ENCODE measurements around the gene FAM83G. TPM values are rescaled to one million over a fixed set of nuclear protein-coding genes. Genes with fewer than 3 reads are reported as not detected.

Gene FAM83G
- total RNA-seq, 1 experiment from 2014 or later: 21.0 TPM

DNA sequence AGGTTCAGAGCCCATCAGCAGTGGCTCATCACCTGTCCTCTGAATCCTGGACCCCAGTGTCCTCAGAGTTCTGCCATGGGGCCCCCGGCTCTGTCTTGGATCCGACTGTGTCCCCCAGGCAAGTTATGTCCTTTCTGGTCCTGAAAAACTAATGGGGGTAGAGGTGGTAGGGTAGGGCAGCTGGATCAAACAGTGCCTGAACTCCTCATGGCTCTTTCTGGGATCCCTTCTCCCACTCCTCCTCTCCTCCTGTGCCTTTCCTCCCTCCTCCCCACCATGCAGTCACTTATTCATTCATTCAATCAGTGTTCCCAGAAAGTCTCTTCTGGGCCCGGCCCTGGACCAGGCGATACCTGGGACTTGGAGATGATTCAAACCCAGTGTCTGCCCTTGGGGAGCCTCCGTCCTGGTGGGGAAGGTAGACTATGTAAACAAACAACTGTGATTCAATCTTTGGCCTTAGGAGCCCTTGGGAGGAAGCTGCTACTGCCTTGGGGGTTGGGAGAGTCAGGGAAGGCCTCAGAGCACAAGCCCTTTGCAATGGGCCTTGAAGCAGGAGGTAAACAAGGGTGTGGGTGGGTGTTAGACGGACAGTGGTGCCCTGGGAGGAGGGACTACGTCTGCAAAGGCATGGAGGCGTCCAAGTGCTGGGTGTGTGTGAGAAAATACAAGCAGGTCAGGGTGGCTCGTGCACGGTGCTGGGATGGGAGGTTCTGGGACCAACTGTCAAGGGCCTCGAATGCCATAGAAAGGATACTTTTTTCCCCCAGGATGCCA lies 6.4 kb upstream of the FAM83G start:
- DNase-seq (ENCODE audit: low read depth): no peak

DNA sequence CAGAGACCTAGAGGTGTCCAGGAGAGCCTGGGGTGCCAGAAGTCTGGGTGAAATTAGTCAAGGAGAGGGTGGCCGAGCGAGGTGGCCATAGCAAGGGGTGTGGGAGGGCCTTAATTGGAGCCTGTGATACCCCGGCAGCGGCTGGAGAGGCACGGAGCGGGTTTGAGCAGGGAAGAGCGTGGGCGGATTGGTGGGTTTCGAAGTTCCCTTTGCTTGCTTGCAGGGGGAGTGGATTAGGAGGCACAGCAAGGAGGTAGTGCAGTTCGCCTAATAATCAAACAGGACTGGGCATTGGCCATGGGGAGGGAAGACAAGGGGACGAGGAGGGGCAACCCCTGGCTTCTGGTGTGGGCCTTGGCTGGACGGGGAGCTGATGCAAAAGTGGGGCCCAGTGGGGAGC lies 5.4 kb upstream of the FAM83G start:
- no peak for DNase-seq (ENCODE audit: low read depth)

DNA sequence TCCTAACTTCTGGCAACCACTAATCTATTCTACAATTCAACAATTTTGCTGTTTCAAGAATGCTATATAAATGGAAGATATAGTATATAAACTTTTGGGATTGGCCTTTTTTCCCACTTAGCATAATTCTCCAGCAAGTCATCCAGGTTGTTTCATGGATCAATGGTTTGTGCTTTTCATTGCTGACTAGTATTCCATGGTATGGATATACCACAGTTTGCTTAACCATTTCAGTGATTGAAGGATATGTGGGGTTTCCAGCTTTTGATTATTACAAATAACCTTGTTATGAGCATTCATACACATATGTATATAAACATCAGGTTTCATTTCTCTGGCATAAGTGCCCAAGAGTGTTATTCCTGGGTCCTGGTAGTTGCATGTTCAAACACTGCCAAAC lies 2.1 kb upstream of the FAM83G start:
- DNase-seq (ENCODE audit: low read depth): no peak

DNA sequence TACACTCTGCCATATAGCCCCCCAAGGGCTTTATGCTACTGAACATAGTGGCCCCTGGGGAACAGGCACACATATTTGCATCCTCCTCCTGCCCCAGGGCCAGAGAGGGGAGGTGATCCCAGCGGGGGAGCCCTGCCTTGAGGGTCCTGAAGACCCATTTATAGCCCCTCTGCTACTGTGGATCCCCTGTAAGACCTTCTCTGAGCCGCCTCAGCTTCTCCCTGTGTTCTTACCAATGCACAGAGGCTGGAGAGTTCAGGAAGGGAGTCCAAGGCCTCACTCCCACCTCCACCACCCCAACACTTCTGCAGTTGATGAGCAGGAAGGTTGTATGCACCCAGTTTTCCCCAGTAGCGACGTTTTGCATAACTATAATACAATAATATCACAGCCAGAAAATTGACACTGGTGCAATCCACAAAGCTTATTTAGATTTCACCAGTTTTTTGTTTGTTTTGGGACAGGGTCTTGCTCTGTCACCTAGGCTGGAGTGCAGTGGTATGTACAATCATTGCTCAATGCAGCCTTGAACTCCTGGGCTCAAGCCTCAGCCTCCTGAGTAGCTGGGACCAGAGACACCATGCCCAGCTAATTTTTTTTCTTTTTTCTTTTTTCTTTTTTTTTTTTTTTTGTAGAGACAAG lies 1.3 kb upstream of the FAM83G start:
- no peak for DNase-seq (ENCODE audit: low read depth)

DNA sequence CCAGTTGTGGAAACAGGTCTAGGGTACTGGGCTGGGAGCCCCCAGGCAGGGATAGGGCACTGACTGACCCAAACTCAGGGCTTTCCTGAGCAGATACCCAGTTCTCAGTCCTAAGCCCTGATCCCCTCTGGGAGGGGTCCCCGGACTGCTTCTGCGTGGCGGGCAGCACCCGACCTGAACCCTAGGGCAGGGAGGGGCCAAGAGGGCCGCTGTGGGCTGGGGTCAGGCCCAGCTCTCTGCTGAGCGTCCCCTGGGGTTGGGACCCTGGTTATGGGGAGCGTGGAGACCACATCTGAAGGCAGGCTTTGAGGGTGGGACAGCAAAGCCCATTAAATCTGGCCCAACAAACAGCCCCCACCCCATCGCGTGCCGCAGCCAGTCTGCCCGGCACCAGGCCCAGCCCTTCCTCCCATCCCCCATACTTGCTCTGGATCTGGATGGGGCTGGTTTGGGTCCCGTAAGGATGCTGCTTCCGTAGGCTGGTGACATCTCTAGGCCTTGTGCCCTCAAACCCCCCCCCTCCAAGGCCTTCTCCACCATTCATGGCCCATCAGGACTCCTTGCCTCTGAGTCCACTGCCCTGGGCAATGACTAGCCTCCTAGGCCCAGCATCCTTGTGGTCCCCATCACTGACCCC lies 691 bp upstream of the FAM83G start:
- no peak for DNase-seq (ENCODE audit: low read depth)

DNA sequence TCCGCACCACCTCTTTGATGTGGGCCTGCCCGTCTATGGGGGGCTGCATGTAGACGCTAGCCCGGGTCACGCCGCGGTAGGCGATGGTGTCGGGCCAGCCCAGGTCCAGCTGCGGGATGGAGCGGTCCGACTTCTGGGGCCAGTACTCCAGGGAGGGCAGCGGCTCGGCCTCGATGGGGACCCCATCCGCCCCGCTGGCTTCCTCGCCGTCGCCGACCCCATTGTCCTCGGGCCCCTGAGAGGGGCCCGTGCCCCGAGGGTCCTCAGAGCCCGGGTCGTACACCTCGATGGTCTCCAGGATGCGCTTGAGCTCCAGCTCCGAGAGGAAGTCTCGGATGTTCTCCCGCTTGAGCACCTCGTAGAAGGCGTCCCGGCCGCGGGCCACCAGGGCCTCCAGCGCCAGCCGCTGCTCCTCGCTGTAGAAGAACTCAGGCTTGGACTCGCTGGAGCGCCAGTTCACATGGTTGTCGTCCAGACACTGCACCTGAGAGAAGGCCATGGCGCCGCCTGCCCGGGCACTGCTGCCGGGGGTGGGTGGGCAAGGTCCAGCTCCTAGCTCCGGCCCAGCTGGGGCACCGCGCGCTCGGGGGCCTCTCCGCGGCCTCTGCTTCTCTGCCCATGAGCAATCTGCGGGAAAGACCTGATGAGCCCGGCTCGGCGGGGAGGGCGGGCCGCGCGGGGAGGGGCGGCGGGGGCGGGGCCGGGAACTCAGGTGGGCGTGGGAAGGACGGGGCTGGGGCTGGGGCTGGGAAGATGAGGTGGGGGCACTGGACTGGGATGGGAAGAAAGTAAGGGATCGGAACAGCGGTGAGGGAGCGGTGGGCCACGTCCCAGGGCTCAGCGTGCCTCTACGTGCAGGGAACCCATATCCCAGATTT lies 782 bp downstream of the FAM83G start:
- no peak for DNase-seq (ENCODE audit: low read depth)

DNA sequence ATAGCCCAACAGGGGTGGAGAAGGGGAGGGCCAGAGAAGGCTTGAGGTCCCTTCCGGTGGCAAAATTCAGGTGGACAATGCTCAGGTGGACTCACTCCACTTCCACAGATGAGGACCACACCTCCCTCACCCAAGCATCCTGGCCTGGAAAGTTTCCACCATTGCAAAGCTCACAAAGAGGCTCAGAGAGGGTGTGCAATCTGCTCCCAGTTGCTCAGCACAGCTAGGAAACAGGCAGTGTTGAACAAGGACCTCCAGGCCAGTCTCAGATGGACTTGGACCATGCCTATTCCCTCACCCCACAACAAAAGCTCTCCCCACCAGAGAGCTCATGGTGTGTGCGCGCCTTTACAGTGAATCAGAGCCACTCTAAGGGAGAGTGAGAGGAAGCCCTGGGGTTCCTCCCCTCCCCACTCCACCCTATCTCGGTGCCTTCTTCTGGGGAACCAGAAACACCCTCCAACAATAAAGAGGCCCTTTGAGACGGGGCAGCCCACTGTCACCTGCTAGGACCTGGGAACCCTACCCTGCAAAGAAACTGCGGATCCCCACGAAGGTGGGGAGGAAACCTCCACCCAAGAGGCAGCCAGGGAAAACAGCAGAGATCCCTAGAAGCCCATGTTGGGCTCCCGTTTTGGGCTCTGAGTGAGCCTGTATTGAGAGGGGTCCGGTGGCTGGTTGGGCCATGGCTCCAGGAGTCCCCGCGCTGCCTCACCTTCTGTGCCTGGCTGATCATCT lies 1.6 kb downstream of the FAM83G start:
- DNase-seq (ENCODE audit: low read depth): no peak

DNA sequence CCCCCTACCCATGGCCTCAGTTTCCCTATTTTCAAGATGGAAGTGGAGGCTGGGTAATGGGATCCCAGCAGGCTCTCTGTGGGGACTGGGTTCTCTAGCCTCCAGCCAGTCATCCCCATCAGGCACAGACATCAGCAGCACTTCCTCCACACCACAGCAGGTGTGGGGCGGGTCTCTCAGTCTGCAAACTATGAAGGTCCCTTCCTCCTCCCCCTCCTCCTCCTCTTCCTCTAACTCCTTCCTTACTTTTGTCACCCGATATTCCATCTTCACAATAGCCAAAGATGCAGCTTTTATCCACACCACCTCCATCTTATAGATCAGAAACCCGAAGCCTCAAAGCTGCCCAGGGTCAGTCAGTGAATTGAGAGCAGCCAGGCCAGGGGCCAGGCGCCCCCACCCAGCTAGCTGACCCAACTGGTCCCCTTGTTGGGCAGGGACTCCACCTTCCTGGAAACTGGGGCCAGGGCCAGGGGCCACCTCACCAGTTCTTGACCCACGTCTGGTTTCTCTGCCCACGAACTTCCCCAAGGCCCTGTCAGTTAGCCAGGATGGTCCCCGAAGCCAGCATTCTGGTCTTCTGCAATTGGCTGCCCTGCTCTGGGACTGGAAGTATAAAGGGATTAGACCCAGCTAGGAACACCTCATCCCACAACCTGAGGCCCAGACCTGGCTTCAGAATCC lies 2.5 kb downstream of the FAM83G start:
- DNase-seq (ENCODE audit: low read depth): no peak

DNA sequence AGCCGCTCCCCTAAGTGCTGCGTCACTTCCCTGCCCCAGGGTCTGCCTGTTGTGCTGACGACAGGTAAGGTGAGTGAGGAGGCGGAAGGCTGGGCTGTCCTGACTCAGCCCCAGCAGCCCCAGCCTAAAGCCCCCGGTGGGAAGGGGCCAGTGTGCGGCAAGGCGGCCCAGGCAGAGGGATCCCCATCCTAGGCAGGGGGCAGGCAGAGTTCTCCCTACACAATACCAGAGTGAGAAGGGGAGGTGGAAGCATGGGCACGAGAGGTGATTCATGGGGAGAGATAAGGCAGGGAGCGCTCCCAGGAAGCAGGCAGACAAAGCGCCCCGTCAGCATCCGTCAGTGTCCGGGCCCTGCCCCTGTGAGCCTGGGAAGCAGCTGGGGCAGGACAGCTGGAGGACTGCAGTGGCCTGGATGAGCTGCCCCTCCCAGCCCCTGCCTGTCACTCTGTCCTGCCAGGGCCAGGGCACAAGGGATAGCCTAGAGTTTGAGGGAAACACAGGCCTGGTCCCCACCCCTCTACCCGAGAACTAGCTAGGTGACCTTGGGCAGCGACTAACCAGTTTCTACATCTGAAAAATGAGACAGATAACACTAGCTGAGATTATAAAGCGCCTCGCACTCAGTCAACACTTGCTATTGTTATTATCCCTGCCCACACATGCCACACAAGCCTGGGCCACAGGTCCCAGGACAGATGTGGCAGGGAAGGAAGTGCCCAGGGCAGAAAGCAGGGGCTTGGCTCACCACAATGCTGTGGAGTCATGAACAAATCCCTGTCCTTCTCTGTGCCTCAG lies 3.8 kb downstream of the FAM83G start:
- DNase-seq (ENCODE audit: low read depth): peak; percentile 24

DNA sequence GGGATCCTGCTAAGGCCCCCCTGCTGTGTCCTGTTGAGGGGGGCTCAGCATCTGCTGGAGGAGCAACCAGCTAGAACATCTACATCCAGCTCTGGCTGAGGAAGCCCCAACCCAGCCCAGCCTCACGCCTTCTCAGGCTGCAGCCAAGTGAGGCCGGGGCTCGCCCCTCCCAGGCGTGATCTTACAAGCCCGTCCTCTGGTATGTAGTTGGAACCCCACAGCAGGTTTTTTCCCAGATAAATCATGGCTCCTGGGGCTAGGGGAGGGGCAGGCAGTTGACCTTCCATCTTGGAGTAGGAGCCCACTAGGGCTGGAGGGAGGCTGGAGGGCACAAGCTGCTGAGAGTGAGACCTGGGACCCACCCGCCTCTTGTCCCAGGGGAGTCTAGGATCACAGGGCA lies 4.7 kb downstream of the FAM83G start:
- DNase-seq (ENCODE audit: low read depth): no peak

DNA sequence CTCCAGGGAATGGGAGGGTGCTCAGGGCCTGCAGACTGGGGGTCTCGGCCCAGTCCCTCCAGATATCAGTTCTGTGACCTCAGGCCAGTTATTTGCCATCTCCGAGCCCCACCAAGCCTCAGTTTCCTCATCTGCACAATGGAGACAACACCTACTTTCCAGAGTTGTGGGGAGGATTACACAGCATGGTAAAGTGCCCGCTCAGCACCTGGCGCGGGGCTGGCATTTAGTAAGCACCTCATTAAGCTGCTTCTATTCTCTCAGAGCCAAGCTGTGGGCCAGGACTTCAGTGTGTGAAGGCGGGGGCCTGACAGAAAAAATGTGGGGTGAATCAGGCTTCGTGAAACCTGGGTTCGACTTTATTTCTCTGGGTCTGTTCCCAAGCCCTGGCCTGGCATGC lies 5.2 kb downstream of the FAM83G start:
- no peak for DNase-seq (ENCODE audit: low read depth)

DNA sequence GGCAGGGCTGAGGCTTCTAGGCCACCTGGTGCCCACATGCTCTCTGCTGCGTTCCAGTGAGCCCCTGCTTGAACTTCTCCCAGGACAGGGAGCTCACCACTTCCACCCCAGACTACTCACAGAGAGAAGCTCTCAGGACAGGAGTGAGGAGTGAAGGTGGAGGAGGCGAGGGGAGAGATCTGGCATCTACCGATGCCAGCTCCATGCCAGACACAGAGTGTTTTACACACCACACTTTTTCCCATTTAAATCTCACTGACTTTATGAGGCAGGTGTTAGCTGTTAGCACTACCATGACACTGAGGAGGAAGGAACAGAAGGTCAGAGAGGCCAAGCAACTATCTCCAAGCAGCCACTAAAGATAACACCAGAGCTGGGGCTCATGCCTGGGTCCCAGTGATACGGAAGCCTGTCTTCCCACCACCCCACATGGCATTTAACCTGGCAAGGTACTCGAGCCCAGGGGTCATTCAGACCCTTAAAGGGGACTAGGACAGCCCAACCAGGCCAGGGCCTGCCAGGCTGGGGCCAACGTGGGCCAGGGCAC lies 6.8 kb downstream of the FAM83G start:
- DNase-seq (ENCODE audit: low read depth): no peak

DNA sequence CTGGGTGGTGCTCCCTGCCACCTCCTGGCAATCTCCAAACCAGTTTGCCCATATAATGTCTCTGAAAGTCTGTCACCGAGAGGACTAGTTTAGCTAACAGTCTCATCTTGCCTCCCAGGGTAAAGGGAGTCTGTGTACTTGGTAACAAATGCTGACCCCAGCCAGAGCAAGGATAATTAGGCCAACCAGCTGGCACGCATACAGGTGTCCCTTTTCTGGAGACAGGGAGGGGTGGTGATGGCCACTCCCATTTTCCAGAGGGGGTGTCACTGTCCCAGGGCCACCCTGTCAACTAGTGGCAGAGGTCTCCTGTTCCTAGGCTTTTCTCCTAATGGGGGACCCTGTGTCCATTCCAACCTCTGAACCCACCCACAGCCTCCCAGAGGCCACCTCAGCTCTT lies 8.1 kb downstream of the FAM83G start:
- DNase-seq (ENCODE audit: low read depth): no peak

DNA sequence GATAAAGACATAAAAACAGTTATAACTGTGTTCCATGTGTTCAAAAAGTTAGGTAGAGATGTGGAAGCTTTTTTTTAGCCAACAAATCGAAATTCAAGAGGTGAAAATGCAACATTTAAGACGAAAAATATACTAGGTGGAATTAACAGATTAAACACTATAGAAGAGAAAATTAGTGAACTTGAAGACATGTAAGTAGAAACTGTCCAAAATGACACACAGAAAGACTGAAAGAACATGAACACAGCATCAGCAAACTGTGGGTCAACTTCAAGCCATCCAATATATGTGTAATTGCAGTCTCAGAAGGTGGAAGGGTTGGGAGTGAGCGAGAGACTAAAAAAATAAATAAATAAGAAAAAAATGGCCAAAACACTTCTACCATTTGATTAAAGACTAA lies 9.3 kb downstream of the FAM83G start:
- DNase-seq (ENCODE audit: low read depth): no peak

DNA sequence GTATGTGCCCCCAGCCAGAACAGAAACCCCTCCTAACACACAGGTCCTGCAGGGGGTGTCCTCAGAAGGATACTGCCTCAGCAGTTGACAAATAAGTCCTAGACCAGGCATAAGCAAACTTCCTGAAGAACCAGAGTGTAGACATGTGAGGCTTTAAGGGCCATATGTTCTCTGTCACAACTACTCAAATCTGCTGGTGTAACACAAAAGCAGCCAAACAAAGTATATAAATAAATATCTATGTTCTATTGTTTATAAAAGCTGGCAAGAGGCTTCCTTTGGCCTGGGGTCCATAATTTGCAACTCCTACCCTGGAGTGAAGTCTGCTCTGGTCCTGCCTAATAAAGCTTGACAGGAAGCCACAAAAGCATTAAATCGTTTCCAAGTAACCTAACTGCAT lies 9.9 kb downstream of the FAM83G start:
- DNase-seq (ENCODE audit: low read depth): no peak

DNA sequence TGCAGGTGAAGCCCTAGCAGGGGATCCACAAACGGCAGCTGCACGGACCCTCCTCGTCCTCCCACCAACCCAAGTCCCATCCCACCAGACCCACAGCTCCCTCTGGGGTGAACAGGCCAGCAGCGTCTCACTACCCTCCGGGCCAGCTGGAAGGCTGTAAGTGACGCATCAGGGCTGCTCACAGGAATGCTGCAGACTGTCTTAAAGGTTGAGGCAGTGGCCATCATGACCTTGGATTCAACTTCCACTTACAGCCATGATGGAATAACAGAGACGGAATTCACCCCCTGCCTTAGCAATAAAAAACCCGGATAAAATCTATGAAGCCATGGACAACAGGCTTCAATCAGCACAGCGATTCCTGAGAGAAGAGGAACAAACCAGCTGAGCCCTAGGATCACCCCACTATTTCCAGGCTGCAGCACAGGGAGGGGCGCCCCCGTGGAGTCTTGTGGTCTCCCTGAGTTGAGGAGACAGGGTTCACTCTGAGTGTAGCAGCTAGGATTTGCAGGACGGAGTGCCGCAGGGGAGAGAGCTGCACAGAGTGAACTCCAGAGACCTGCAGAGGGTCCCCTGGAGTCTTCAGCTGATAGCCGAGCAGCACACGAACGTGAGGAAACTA lies 10.5 kb downstream of the FAM83G start:
- no peak for DNase-seq (ENCODE audit: low read depth)

DNA sequence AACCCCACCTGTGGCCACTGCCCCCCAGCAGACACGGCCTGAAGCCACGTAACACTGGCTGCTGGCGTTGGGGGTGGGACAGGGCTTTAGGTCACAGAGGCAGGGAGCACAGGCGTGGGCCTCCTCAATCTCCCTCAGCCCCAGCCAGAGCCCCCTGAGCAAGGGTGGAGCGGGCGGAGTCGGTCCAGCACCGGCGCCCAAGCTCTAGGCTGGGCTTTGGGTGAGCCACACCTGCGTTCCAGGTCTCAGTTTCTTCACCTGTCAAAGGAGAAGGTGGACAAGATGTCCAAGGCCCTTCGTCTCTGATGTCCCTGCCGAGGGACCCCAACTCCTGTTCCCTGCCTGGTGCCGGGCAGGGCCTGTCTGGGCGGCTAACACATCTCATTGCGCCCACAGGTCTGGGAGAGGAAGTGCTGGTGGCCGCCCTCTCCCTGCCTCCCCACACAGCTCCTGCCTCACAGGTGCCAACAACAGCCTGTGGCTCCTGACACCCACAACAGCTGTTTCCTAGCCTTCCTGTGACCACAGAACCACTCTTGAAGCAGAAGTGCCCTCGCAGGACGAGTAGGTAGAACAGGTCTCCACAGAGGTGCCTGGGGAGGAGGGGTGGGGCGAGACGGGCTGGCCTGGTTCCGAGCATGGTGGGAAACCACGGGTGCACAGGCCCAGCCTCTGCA lies 12.0 kb downstream of the FAM83G start:
- DNase-seq (ENCODE audit: low read depth): no peak
